Type B pancreatic cell (in vitro differentiated cells): ENCODE measurements around the gene WDR89. TPM values are rescaled to one million over a fixed set of nuclear protein-coding genes. Genes with fewer than 3 reads are reported as not detected.
"Not testable (repeated sequence)": the region's sequence is repeated elsewhere in the genome, so short reads cannot be mapped to it uniquely, and the experiment has no call there.

ENCODE experiments used
- DNase-seq: peaks from one replicate; pipeline ENCODE4 v3.0.0; 2021; ENCODE audit warnings: mixed read lengths; ENCODE audit not compliant: unreplicated experiment; ENCODE audit errors: extremely low spot score
- H3K27ac Mint-ChIP-seq: 2 replicates; pipeline ENCODE4 v1.8.0; 2021; ENCODE audit warnings: mild to moderate bottlenecking, mixed read lengths
- H3K27me3 Mint-ChIP-seq: 2 replicates; pipeline ENCODE4 v1.8.0; 2021; ENCODE audit warnings: mixed read lengths
- H3K36me3 Mint-ChIP-seq: 2 replicates; pipeline ENCODE4 v1.8.0; 2021; ENCODE audit warnings: mixed read lengths
- H3K4me1 Mint-ChIP-seq: one replicate; pipeline ENCODE4 v1.8.0; 2021; ENCODE audit warnings: mixed read lengths; ENCODE audit not compliant: unreplicated experiment
- H3K4me3 Mint-ChIP-seq: 2 replicates; pipeline ENCODE4 v1.8.0; 2021; ENCODE audit warnings: mild to moderate bottlenecking, mixed read lengths
- H3K9me3 Mint-ChIP-seq: 2 replicates; pipeline ENCODE4 v1.8.0; 2021; ENCODE audit warnings: mixed read lengths
- CTCF ChIP-seq: fragments of 200-600 bp; sonication (generic); conservative IDR thresholded peaks from 2 replicates; pipeline ENCODE4 v1.5.0; 2021; ENCODE audit warnings: antibody characterized with exemption, mild to moderate bottlenecking
- total RNA-seq: library from RNA; stranded (reverse); gene quantifications from 2 replicates; pipeline ENCODE4 v1.2.1, GENCODE V29; 2021; ENCODE audit warnings: low replicate concordance

Gene WDR89
- total RNA-seq, 1 donor from 2014 or later: 17.1 TPM

GRCh38 chr14:63624203-63624602, 17.5 kb downstream of the WDR89 start:
- Mint-ChIP-seq H3K27ac (no peak overlapping the region), H3K36me3 (peaks cover 10% of the 10 kb centered on the region), H3K27me3 (no peaks in the 10 kb centered on the region), H3K4me1 (no peaks in the 10 kb centered on the region), H3K9me3 (no peaks in the 10 kb centered on the region), H3K4me3 (no peak overlapping the region)
- no peak for DNase-seq
- TF ChIP-seq CTCF: no peak

GRCh38 chr14:63621975-63622374, 19.7 kb downstream of the WDR89 start:
- not testable (repeated sequence) for H3K9me3 Mint-ChIP-seq, H3K27me3 Mint-ChIP-seq, H3K27ac Mint-ChIP-seq, H3K4me3 Mint-ChIP-seq, DNase-seq, H3K4me1 Mint-ChIP-seq
- H3K36me3 Mint-ChIP-seq: peaks cover 14% of the 10 kb centered on the region

- H3K4me3 Mint-ChIP-seq: no peak overlapping the region
- no peak for TF ChIP-seq CTCF
- H3K36me3 Mint-ChIP-seq: peaks cover 20% of the 10 kb centered on the region
- H3K9me3 Mint-ChIP-seq: no peaks in the 10 kb centered on the region
- no peak overlapping the region for H3K27ac Mint-ChIP-seq
- no peaks in the 10 kb centered on the region for H3K4me1 Mint-ChIP-seq
- no peaks in the 10 kb centered on the region for H3K27me3 Mint-ChIP-seq
- DNase-seq: no peak
These were observed 25.7 kb downstream of the WDR89 start for GRCh38 chr14:63616015-63616414.

- H3K4me3 Mint-ChIP-seq: no peak overlapping the region
- no peak overlapping the region for H3K27ac Mint-ChIP-seq
- no peak for DNase-seq
These were observed 26.9 kb downstream of the WDR89 start for GRCh38 chr14:63614679-63615363.

GRCh38 chr14:63611078-63611477, 30.6 kb downstream of the WDR89 start:
- DNase-seq: no peak
- Mint-ChIP-seq H3K4me3 (no peak overlapping the region), H3K27me3 (no peaks in the 10 kb centered on the region), H3K36me3 (peaks cover 5% of the 10 kb centered on the region), H3K4me1 (no peaks in the 10 kb centered on the region), H3K9me3 (no peaks in the 10 kb centered on the region), H3K27ac (no peak overlapping the region)
- no peak for TF ChIP-seq CTCF

More at GRCh38 chr14:63614679-63615363, 26.9 kb downstream of the WDR89 start:
- no peak for TF ChIP-seq CTCF
- Mint-ChIP-seq H3K4me1 (no peaks in the 10 kb centered on the region), H3K27me3 (no peaks in the 10 kb centered on the region), H3K36me3 (peaks cover 18% of the 10 kb centered on the region), H3K9me3 (no peaks in the 10 kb centered on the region)

GRCh38 chr14:63605041-63605532, 36.6 kb downstream of the WDR89 start:
- Mint-ChIP-seq H3K27ac (no peak overlapping the region), H3K36me3 (peaks cover 21% of the 10 kb centered on the region), H3K4me1 (no peaks in the 10 kb centered on the region), H3K9me3 (peaks cover 4% of the 10 kb centered on the region), H3K4me3 (no peak overlapping the region), H3K27me3 (no peaks in the 10 kb centered on the region)
- no peak for TF ChIP-seq CTCF
- DNase-seq: no peak
